Astrocyte of the spinal cord (primary cell): ENCODE data around the gene SLC4A3.

Source experiments
- DNase-seq: peaks from one replicate; pipeline ENCODE4 v3.0.0; 2011; ENCODE audit warnings: low read depth, low spot score
- H3K4me3 ChIP-seq: 2 replicates; pipeline ENCODE4 v1.5.1; 2011; ENCODE audit warnings: low read depth, mild to moderate bottlenecking, low read length, moderate library complexity
- in situ Hi-C: cut with HindIII; loops from 2 replicates; pipeline ENCODE4 v1.10.0; 2017; ENCODE audit warnings: low sequenced_read_pairs
- TF ChIP-seq, protein P1 (sequence below): IDR thresholded peaks from 2 replicates; pipeline ENCODE4 v1.5.1; 2012; ENCODE audit warnings: low read depth, mild to moderate bottlenecking, low read length, inconsistent platforms

SLC4A3 gene

DNA sequence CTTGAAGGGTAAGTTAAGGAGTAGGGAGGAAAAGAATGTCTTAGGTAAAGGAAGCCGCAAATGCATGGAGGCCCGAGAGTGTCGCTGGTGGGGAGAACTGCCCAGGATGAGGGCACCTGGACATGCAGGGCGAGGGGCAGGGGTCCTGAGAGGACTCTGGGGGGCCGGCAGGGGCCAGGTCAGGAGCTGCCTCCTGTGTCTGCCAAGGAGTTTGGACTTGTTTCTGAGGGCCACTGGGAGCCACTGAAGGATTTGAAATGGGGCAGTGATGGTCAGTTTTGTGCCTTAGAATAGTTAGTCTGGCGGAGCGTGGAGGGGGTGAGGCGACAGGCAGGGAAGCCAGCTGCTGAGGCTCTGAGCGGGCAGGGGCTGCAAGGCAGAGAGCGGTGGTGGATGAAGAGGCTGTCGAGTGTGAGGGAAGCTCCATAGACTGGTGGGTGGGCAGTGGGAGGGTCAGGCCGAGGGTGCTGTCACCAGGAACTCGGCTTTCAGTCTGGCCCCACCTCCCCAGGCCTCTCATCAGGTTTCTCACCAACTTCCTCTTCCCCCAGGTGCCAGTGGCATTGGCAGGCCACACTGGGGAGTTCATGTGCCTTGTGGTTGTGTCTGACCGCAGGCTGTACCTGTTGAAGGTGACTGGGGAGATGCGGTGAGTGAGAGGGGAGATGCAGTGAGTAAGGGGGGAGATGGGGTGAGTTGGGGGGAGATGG is 14.7 kb upstream of the SLC4A3 start:
- DNase-seq = no peak
- no peak overlapping the region for H3K4me3 ChIP-seq
- in situ Hi-C loops = no loop called here
- TF ChIP-seq, protein P1, sequence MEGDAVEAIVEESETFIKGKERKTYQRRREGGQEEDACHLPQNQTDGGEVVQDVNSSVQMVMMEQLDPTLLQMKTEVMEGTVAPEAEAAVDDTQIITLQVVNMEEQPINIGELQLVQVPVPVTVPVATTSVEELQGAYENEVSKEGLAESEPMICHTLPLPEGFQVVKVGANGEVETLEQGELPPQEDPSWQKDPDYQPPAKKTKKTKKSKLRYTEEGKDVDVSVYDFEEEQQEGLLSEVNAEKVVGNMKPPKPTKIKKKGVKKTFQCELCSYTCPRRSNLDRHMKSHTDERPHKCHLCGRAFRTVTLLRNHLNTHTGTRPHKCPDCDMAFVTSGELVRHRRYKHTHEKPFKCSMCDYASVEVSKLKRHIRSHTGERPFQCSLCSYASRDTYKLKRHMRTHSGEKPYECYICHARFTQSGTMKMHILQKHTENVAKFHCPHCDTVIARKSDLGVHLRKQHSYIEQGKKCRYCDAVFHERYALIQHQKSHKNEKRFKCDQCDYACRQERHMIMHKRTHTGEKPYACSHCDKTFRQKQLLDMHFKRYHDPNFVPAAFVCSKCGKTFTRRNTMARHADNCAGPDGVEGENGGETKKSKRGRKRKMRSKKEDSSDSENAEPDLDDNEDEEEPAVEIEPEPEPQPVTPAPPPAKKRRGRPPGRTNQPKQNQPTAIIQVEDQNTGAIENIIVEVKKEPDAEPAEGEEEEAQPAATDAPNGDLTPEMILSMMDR = no peak

DNA sequence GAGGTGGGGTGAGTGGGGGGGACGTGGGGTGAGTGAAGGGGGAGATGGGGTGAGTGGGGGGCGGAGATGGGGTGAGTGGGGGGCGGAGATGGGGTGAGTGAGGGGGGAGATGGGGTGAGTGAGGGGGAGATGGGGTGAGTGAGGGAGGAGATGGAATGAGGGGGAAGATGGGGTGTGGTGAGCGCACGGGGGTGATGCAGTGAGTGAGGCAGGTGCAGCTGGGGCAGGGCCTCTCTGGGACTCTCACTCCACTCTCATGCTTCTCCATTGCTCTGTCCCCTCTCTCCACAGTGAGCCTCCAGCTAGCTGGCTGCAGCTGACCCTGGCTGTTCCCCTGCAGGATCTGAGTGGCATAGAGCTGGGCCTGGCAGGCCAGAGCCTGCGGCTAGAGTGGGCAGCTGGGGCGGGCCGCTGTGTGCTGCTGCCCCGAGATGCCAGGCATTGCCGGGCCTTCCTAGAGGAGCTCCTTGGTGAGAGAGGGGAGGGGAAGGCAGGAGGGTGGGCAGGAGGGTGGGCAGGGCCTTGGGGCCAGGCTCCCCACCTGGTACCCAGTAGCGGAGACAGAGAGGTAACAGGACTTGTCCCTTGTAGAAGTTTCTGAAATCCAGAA is 13.9 kb upstream of the SLC4A3 start:
- no peak overlapping the region for H3K4me3 ChIP-seq
- DNase-seq = no peak
- TF ChIP-seq, protein P1 = no peak
- in situ Hi-C loops = no loop called here

DNA sequence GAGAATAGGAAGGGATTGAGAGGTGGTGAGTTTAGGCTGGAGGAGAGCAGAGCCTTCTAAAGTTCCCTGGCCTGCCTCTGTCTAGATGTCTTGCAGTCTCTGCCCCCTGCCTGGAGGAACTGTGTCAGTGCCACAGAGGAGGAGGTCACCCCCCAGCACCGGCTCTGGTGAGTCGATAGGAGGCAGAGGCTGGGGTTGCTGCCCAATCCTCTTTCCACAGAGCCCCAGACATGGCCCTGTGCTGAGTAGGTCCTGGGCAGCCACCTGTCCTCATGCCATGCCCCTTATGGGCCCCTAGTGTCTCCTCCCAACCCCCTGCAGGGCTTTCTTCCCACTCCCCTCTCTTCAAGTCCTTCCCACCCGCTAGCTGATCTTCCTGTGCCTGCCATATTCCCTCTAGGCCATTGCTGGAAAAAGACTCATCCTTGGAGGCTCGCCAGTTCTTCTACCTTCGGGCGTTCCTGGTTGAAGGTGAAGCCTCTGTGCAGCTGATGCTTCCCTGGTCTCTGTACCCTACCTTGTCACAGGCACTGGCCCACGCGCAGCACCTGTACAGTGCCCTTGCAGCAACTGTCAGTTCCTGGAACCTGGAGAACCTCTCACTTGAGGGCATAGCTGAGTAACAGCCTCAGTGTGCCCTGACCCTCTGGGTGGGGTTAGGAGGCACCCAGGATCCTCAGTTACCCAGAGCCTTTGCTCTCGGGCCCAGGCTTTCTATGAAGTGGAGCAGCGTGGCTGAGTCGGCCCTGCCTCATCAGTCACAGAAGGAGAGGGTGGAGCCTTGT is 13.2 kb upstream of the SLC4A3 start:
- in situ Hi-C loops = no loop called here
- TF ChIP-seq, protein P1 = no peak
- H3K4me3 ChIP-seq = no peak overlapping the region

DNA sequence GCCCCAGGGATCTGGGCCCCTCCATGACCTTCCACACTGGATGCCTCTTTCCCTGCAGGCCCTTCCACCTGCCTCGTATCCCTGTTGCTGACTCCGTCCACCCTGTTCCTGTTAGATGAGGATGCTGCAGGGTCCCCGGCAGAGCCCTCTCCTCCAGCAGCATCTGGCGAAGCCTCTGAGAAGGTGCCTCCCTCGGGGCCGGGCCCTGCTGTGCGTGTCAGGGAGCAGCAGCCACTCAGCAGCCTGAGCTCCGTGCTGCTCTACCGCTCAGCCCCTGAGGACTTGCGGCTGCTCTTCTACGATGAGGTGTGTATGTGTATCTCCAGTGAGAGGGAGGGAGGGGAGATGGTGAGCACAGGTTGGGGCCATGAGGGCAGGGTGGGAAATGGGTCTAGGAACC is 12.4 kb upstream of the SLC4A3 start:
- in situ Hi-C loops = no loop called here
- TF ChIP-seq, protein P1 = no peak
- no peak for DNase-seq
- H3K4me3 ChIP-seq = no peak overlapping the region

More for the DNA sequence above, 13.2 kb upstream of the SLC4A3 start:
- no peak for DNase-seq

DNA sequence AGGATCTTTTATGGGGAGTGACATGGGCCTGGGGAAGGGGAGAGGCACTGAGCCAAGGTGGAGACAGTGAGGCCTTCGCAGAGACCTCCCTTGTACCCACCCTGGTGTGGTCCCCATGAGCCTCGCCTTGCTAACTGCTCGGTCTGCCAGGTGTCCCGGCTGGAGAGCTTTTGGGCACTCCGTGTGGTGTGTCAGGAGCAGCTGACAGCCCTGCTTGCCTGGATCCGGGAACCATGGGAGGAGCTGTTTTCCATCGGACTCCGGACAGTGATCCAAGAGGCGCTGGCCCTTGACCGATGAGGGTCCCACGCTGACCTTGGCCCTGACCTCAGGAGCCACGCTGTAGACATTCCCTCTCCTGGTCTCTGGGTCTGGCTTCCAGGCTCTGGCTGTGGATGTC is 11.5 kb upstream of the SLC4A3 start:
- TF ChIP-seq, protein P1 = no peak
- in situ Hi-C loops = no loop called here
- no peak for DNase-seq
- H3K4me3 ChIP-seq = no peak overlapping the region

DNA sequence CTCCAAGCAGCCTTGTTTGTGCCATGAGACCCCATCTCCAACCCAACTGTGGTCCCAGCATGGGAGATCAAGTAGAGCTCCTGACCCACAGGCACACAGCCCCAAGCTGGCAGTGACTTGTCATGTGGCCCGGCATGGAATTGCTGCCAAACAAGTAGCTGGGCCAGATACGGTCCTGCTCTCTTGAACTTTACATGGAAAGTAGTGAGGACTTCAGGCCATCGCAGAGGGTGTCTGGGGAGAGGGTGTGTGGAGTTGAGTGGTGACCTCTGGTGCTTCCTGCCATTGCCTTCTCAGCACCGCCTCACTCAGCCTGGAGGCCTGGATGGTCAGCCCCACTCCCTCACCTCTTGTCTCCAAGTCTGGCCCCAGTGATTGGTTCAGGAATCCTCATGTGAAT is 10.9 kb upstream of the SLC4A3 start:
- in situ Hi-C loops = no loop called here
- no peak overlapping the region for H3K4me3 ChIP-seq
- TF ChIP-seq, protein P1 = no peak

More for the DNA sequence above, 10.9 kb upstream of the SLC4A3 start:
- DNase-seq = no peak
